LNCAP (cell line): ENCODE results near the gene DDX51.

Experiments
- TF ChIP-seq, protein P1 (sequence below): fragments of 450-650 bp; IDR thresholded peaks from 2 replicates; pipeline ENCODE4 v1.5.1; 2017; ENCODE audit warnings: mild to moderate bottlenecking

Gene DDX51

DNA sequence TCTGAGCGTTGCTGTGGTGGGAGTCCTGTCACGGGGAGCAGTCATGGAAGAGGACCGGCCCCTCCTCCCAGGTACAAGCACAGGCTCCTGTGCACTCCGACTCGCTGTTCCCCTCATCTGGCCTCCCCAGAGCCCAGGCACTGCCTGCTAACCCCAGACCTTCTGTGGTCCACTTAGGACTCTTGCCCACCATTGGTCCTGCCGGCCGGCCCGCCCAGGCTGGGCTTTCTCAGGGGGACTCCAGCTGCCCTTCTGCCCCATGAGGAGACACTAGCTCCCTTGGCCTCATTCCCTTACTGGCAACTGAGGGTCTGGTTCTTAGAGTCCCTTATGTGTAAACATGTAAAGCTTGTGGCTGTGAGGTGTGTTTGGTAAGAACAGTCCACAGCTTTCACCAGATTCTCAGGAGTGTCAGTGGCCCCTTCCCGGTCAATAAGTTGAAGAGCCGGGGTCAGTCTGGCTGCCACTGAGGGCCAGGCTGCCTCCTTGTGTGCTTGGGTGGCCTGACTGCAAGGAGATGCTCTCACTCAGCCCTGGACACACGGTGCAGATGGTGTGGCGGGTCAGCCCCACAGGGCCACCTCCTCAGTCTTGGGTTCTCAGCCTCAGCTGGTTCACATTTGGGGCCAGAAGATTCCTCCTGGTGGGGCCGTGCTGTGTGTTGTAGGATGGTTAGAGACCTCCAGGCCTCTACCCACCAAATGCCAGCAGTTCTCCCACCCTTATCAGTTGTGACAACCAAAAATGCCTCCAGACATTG lies 43.6 kb downstream of the DDX51 start:
- TF ChIP-seq, protein P1, sequence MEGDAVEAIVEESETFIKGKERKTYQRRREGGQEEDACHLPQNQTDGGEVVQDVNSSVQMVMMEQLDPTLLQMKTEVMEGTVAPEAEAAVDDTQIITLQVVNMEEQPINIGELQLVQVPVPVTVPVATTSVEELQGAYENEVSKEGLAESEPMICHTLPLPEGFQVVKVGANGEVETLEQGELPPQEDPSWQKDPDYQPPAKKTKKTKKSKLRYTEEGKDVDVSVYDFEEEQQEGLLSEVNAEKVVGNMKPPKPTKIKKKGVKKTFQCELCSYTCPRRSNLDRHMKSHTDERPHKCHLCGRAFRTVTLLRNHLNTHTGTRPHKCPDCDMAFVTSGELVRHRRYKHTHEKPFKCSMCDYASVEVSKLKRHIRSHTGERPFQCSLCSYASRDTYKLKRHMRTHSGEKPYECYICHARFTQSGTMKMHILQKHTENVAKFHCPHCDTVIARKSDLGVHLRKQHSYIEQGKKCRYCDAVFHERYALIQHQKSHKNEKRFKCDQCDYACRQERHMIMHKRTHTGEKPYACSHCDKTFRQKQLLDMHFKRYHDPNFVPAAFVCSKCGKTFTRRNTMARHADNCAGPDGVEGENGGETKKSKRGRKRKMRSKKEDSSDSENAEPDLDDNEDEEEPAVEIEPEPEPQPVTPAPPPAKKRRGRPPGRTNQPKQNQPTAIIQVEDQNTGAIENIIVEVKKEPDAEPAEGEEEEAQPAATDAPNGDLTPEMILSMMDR = no peak

DNA sequence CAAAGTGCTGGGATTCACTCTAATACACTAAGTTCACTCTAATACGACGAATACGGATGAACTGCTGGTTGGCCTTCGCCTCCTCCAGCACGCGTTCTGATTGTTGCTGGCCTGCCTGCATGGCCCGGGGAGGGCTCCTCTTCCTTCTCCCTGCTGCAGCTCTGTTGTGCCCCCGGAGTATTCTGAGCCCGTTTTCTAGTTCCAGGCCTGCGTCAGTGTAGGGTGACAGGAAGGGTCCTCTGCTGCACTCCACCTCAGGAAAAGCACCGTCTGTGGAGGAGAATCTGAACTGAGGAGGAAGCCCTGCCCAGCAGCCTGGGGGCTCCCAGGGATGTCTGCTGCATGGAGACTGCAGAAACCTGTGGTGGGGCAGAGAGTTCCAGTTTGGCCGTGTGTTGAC lies 44.4 kb downstream of the DDX51 start:
- TF ChIP-seq, protein P1 = no peak

- TF ChIP-seq, protein P1 = no peak
These were observed 48.4 kb downstream of the DDX51 start for GRCh38 chr12:132095520-132096409.

GRCh38 chr12:132094269-132094891 lies 49.7 kb downstream of the DDX51 start:
- TF ChIP-seq, protein P1 = no peak

DNA sequence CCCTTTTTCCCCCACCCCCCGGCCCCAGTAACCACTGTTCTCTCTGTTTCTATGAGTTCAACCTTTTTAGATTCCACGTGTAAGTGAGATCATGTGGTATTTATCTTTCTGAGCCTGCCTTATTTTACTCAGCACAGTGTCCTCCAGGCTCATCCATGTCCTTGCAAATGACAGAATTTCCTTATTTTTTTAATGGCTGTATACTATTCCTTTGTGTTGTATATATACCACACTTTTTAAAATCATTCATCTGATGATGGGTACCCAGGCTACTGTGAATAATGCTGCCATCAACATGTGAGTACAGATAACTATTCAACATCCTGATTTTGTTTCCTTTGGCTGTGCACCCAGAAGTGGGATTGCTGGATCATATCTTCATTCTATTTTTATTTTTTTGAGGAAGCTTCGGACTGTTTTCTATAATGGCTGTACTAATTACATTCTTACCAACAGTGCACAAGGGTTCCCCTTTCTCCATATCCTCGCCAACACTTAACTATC lies 54.7 kb downstream of the DDX51 start:
- TF ChIP-seq, protein P1 = no peak
